Activated effector memory CD4-positive, alpha-beta T cell treated with anti-CD3 and anti-CD28 coated beads, Interleukin-2, amount 50 U/mL, for 16 hours (primary cell): ENCODE measurements around the gene SURF4.

ENCODE experiments used
- DNase-seq: peaks from one replicate; pipeline ENCODE4 v3.0.0-alpha.2; 2020

The SURF4 gene

GRCh38 chr9:133375724-133376654, at the start of gene SURF4, which contains the start of gene STKLD1:
Gene SURF4, minus strand, starts transcription at chr9:133376060. Its CDS starts 91 bp downstream, at chr9:133375969.
Gene STKLD1, plus strand, starts transcription at chr9:133376366. Its CDS starts 108 bp downstream, at chr9:133376474.
- peak; percentile 98 for DNase-seq

- no peak for DNase-seq
Observed at GRCh38 chr9:133425049-133425632, 49.3 kb upstream of the SURF4 start.

- no peak for DNase-seq
Observed at GRCh38 chr9:133424187-133424586, 48.3 kb upstream of the SURF4 start.

- DNase-seq: no peak
Observed at GRCh38 chr9:133423216-133423615, 47.4 kb upstream of the SURF4 start.

GRCh38 chr9:133421615-133422542, 46.0 kb upstream of the SURF4 start, which contains the start of gene ADAMTS13:
Gene ADAMTS13, plus strand, starts transcription at chr9:133422367. Its CDS starts 77 bp downstream, at chr9:133422444.
- DNase-seq: peak; percentile 67

- DNase-seq: no peak
Observed at GRCh38 chr9:133420392-133420827, 44.5 kb upstream of the SURF4 start.

GRCh38 chr9:133419005-133419404, 43.1 kb upstream of the SURF4 start:
- no peak for DNase-seq

- DNase-seq: peak; percentile 93
Observed at GRCh38 chr9:133417541-133418461, 41.9 kb upstream of the SURF4 start, which contains the start of gene REXO4. Gene REXO4, minus strand, starts transcription at chr9:133418010. Its CDS starts 166 bp downstream, at chr9:133417844.

- DNase-seq: no peak
Observed at GRCh38 chr9:133415170-133415569, 39.3 kb upstream of the SURF4 start.

GRCh38 chr9:133408042-133408441, 32.2 kb upstream of the SURF4 start:
- no peak for DNase-seq

- peak; percentile 92 for DNase-seq
Observed at GRCh38 chr9:133406480-133407307, 30.8 kb upstream of the SURF4 start.

- DNase-seq: no peak
Observed at GRCh38 chr9:133405508-133406438, 29.9 kb upstream of the SURF4 start.

- no peak for DNase-seq
Observed at GRCh38 chr9:133404454-133405002, 28.7 kb upstream of the SURF4 start.

- DNase-seq: peak; percentile 84
Observed at GRCh38 chr9:133403766-133404453, 28.1 kb upstream of the SURF4 start.

- no peak for DNase-seq
Observed at GRCh38 chr9:133402689-133403088, 26.8 kb upstream of the SURF4 start.

GRCh38 chr9:133401588-133401987, 25.7 kb upstream of the SURF4 start:
- DNase-seq: no peak

- no peak for DNase-seq
Observed at GRCh38 chr9:133400292-133400691, 24.4 kb upstream of the SURF4 start.

- DNase-seq: no peak
Observed at GRCh38 chr9:133397895-133398294, 22.0 kb upstream of the SURF4 start.
